Left renal cortex interstitium (tissue), 4 donors: ENCODE results near the gene RNF4. TPM values are rescaled to one million over a fixed set of nuclear protein-coding genes. Genes with fewer than 3 reads are reported as not detected.

Experiments used
- DNase-seq, 4 donors: peaks; one replicate each; pipeline ENCODE4 v3.0.0-alpha.2; 2013; ENCODE audit warnings: low read depth in 4 of 4, low spot score in 2 of 4, missing footprints in 1 of 4
- polyA plus RNA-seq, 4 donors: library from polyadenylated mRNA; unstranded; fragments of 120-200 nt; gene quantifications; one replicate each; pipeline ENCODE4 v1.2.1, GENCODE V29; 2013; ENCODE audit not compliant: insufficient read length in 4 of 4

The RNF4 gene
- polyA plus RNA-seq, 4 donors = 66.5 to 71.8 (median 70.9) TPM

DNA sequence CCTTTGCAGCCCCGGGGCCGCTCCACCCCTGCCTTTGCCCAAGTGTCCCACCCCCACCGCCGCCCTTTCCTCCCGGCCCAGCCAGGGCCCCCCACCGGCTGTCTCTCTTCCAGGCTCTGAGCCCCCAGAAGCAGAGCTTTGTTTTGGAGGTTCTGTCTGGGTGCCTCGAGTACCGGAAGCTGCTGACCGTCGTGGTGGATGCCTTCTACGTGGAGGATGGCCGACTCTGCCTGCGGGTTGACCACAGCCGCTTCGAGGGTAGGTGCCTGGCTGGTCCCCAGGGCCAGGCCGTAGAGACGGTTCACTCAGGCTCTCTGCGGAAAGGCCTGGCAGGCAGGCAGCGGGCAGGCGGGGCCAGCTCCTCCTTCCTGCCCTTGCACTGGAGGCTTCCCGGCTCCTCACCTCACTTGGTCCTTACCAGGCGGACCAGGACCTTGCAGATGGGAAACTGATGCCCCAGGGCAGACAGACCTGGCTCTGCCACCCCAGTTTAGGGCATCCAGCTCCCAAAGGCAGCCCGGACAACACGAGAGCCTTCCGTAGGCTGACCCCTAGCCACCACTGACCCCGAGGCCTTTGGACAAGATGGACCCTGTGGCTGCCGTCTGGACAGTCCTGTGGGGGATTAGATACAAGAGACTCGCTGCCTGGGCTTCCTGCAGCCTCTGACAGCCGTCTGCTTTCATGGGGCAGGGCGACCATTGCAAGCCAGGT is 32.0 kb upstream of the RNF4 start:
- DNase-seq = no peak

DNA sequence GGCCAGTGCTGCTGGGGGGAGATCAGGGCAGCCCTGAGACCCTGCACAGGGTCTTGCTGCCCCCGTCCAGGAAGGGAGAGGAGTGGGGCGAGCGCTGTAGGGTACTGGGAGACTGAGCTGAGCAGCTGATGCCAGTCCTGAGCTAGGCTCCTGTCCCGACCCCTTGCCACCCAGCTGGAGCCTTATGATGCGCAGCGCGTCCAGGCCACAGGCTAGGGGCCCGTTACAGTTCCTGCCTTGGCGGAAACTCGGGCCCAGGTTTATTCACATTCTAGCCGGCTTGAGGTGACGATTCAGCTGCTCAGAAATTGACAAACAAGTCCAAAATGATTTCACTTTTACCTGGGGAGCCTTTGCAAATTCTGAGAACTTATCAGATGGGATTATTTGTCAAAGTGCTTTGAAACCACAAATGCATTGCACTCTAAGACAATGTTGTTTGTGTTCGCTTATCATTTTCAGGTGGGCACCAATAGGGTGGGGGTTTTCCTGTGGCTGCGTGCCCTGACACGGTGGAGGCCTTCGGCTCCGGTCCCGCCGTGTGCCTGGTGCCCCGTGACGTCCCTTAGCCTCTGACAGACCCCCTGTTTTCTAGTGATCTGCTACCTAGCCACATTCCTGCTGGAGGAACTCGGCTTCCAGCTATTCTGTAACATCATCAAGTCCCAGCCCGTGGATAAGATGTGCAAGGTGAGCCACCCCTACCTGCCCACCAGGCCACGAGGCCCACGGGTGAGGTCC is 31.3 kb upstream of the RNF4 start:
- no peak for DNase-seq

DNA sequence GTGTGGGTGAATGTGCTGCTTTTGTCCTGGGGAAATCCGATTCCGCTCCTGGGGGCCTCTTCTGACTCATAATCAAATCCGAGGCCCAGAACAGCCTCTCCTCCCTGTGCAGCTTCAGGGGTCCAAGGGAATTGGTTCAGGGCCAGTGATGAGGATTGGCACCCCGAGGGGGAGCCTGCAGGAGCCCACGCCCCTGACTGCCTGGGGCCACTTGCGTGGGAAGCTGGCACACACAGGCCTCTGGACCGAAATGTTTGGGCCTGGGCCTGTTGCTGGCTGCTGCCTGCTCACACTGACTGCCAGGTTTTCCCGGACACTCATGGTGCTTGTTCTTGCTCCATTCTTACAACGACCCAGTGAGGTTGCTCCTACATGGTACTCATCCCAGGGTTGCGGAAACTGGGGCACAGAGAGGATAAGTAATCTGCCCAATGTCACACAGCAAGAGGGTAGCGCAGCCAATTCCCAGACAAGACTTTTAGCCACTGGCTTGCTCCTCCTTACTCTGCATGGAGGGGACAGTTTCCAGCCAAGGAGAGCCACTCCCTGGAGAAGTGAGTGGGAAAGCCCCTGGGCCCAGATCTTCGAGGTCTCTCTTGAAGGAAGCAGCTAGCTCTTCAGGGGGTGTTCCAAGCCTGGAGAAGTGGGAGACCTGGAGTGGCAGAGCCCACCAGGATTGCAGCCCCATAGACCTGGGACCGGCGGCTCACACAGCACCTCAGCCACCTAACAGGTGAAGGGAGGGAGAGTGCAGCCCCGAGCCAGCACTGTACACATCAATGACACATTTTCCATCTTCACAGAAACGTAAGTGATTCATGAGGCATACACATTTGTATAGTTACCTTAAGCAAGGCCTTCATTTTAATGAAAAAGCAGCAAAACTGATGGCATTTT is 29.8 kb upstream of the RNF4 start:
- DNase-seq = no peak

DNA sequence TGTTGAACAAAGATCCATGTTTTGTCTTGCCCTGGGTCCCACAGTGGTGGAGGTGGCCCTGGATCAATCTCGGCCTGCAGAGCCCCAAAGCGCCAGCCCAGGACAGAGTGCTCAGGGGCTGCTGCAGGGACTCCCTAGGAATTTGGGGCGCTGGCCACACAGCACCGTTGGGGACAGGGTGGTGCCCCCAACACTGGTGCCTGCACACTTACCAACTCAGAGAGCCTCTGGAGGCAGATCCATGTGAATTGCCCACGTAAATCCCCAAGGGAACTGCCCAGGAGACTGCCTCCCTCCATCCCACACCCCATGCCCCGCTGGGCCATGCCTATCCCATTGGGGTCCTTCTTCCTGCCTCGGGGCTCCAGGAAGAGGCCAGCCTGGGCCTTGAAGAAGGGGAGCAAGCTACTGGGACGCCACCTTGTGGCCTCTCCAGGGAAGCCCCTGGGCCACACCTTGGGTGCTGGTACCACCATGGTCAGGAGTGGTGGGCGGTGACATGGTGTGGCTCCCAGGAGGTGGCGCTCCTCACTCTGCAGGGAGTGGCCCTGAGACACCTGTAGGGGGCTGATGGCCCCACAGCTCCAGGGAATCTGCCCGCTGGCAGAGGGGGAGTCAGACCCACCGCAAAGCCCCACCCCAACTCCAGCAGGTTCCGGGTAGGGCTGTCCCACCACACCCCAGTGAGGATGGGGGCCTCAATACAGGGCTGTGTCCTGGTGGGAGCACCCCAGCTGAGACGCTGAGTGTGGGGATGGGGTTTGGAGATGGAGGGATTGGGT is 27.3 kb upstream of the RNF4 start:
- no peak for DNase-seq

DNA sequence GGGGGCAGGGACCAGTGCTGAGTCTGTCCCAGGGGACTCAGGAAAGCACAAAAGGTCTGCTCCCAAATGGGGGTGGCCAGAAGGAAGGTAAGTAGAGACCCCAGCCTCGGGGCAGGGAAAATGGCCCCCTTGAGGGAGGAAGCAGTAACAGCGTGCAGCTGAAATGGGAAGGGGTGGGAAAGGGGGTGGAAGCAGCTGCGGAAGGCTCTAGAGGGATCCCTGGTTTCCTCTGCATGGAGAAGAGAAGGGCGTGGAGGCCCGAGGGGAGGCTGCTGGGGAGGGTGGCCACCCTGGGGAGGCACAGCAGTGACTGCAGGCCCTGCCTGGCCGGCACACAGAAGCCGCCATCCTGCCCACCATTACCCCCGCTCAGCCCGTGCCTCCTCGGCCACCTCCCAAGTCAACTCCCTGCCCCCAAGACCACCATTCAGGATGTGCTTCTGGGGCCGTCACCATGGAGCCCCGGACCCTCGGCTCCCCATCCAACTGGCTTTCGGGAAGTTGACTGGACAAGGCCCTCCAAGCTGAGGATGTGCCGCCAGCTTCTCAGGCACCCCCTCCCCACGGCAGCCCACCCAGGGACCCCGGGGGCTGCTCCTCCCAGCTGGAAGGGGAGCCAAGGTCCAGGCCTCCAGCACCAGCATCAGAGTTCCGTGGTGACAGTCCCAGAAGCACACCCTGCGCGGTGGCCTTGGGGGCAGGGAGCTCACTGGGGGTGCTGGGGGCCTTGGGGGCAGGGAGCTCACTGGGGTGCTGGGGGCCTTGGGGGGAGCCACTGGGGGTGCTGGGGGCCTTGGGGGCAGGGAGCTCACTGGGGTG is 26.5 kb upstream of the RNF4 start:
- DNase-seq = no peak

DNA sequence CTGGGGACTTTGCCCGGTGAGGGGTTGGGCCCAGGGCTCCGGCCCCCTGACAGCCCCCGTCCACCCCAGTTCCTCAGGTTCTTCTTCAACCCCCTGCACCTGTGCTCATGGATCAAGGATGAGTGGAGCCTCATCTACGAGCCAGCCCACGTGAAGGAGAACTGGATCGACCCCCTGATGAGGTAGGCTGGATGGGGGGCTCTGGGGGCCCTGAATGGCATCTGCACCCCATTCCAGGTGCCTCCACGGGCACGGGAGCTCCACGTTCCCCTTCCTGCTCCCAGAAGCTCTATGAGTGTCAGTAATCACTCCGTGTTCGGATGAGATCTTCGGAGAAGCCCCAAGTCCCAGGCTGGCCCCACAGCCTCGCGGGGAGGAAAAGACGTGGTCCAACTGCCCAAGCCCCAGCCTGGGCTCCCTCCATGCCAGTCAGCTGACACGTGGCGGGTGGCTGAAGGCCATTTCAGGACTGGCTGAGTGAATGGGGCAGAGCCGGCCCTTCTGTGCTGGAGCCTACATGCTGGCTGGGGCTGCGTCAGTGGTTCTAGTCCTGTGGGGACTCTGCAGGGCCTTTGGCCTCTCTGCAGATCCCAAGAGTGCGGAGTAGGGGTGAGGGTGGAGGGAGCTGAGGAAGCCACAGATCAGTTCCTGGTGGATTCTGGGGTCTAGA is 25.7 kb upstream of the RNF4 start:
- DNase-seq = no peak

DNA sequence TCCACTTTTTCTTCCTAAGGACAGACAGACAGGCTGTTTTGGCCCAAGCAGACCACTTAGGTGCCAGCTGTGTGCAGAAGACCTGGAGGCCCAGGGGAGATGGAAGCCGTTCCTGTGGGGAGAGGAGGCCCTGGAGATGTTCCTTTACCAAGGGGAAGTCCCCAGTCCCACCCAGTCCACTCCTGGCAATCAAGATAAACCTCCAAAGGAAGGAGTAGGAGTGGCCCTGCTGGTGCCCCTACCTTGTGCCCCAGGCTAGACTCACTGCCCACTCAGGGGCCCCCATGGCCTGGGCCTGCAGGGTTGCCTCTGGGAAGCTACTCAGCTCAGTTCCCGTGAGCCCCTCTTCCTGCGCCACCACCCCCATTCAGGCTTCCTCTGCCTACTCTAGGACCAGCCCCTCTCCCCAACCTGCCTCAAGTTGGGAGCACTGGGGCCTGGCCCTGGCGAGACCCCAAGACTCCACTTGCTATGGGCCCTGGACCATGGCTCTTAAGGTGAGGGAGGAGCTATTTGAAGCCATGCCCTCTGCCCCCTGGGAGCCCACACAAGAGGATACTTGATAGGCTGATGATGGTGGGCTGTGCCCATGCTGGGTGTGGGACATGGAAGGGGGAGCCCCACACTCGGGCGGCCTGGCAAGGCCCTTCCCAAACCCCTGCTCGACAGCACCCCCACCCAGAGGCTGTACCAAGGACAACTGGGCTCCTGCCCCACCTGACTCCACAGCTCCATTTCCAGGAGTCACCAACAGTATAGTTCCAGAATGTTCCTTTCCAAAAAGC is 24.8 kb upstream of the RNF4 start:
- DNase-seq = no peak

DNA sequence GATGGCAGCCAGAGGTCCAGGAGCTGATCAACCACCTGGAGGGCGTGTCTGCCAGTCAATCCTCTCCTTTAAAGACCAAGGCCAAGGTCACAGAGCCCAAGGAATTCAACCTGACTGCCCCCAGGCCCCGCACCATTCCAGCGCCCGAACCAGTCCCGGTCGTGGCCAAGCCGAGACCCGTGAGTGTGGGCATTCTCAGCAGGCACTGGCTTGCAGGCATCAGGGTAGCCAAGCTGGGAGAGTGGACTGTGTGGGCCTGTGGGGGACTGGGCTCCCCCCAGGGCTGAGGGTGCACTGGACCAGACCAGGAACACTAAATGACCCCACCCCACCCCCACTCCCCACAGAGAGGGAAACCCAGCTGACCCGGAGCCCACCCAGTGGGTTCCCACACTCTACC is 23.8 kb upstream of the RNF4 start:
- no peak for DNase-seq

DNA sequence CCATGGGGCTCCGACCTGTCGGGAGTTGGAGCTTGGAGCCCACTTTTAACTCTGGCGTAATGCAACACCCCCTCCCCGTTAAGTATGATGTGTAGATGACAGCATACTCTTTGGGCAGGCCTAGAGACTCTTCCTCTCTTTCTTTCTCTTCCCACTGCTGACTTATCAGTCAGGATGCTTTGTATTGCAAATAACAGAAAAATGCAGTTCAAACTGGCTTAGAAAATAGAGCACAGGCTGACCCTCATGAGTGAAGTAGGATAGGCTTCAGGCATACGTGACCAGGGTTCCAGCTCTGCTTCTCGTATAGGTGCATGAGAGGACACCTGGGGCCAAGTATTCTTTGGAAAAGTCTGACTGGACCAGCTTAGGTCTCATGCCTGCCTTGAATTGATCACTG is 23.3 kb upstream of the RNF4 start:
- DNase-seq = no peak

DNA sequence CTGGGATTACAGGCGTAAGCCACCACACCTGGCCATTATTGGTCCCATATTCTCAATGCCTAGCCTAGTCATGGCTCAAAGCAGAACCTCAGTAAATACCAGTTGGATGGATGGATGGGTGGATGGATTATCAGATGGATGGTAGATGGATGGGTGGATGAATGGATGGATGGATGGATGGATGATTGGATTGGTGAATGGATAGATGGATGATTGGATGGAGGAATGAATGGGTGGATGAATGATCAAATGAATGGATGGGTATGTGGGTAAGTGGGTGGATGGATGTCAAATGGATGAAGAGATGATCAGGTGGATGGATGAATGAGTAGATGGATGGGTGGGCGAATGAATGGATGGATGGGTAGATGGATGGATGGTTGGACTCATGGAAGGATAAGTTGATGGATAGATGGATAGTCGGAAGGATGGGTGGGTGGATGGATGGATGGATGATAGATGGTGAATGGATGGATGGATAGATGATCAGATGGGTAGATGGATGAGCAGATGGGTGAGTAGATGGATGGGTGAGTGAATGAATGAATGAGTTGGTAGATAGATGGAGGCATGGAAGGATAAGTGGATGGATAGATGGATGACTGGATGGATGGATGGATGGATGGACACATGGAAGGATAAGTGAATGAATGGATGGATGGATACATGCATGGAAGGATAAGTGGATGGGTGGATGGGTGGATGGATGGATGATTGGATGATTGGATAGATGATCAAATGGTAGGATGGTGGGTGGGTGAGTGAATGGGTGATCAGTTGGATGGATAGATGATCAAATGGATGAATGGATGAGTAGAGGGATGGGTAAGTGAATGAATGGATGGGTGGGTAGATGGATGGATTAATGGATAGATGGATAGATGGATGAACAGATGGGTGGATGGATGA is 22.0 kb upstream of the RNF4 start:
- no peak for DNase-seq

DNA sequence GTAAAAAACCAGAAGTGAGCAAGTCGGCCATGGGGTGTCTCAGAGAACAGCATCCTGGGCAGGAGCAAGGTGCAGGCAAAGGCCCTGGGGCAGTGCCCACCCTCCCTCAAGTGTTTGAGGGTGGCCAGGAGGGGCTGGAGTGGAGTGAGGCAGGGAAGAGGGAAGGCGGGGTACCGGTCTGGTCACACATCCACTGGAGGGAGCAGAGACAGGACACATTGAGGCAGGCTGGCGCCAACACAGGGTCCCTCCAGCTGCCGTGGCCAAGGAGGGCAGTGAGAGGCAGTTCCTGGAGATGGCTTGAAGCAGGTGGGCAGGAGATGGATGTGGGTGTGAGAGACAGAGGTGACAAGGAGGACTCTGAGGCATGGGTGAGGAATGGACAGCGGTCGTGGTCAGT is 20.3 kb upstream of the RNF4 start:
- no peak for DNase-seq

DNA sequence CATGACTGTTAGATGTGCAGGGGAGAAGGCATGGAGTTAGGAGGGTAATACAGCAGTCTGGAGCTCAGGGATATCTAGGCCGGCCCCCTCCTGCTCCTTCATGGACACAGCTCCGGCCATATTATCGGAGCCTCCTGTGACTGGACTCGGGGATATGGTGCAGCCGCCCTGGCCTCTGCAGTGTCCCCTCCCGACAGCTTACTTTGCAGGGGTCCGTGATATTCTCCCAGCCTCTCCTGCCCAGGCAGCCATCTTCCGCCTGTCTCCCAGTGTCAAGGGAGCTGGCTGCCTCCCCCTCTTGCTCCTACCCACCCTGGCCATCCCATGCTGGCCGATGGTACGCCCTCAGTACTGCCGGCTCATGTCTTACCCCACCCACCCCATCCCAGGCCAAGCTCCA is 19.9 kb upstream of the RNF4 start:
- no peak for DNase-seq

DNA sequence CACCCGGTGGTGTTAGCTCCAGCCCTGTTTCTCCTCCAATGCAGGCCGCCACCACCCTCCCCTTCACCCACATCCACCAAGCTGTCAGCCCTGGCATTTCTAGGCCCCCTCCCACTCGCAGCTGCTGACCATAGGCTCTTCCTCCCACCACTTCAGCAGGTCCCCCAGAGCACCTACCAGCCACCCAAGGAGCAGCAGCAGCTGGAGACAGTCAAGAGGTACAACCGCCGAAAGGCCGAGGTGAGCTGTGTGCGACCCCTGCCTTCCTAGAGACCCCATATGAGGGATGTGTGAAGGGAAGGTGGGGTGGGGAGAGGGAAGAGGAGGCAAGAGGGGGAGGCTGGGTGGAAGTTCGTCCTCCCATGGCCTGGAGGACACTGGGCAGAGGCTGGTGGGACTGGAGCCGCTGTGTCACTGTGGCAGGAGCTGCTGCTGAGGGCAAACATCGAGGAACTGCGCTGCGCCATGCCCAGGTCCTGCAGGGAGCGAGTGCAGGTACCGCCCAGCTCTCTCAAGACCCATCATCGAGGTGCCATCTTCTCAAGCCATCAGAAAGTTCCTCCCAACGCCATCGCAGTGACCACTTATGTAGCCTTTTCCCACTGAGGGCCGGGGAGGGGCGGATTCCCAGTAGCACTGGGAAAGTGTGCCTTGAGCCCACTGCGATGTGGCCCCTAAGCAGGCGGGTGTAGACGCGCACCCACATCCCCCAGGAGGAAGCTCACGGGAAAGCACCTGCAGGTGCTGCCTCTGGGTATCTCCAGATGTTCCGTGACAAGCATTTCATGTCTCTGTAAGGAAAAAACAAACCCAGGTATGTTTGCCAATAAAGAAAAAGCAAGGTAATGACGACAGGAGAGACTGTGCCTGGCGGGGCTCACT is 19.2 kb upstream of the RNF4 start:
- no peak for DNase-seq

DNA sequence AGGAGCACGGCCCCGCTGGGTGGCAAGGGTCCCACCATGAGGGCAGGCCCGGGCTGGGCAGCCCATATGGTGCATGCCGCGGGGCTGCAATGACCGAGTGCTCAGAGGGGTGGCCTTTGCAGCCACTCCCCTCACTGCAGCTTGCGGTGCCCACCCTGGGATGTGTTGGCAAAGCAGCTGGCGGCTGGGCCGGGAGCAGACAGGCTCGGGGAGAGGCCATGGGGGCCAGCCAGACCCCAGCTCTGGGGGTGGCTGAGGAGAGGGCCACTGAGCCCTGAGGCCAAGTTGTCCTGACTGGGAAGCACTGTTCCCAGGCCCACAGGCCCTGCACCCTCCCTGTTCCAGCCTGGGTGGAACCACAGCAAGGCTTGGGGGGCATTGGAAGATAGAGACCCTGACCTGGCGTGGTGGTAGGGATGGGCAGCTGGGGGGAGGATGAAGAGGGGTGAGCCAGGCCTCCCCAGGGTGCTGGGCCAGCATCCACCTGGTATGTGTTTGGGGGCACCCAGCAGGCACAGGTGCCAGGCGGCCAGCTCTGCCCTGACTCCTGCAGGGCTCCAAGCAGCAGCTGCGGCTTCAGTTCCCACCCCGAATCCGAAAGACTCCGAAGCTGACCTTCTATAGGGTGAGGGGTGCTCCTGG is 18.4 kb upstream of the RNF4 start:
- no peak for DNase-seq

DNA sequence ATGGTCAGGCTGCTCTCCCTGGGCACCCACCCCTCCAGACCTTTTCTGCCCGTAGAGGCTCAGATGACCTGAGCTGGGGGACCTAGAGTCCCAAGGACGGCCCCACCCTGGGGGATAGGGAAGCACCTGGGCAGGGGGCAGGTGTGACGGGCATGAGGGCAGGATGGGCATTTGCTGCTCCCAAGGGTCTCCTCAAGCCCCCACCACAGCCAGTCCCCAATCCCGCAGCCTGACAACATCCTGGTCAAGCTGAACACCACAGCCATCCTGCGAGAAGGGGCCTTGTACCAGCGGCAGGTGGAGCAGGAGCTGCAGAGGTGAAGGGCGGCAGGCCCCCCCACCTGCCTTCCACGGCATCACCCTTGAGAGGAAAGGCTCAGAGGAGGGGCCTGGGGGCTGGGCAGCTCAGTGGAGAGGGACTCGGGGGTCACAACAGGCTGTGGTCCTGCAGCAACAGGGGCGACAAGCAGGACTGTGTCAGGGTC is 17.8 kb upstream of the RNF4 start:
- DNase-seq = no peak
